Activated naive CD4-positive, alpha-beta T cell treated with anti-CD3 and anti-CD28 coated beads, Interleukin-2, amount 50 U/mL, for 24 hours (primary cell): ENCODE results near the gene TSPAN13.
"Not testable (repeated sequence)": the region's sequence is repeated elsewhere in the genome, so short reads cannot be mapped to it uniquely, and the experiment has no call there.

Experiments used
- H3K27ac Mint-ChIP-seq: one replicate; pipeline ENCODE4 v1.8.0; 2021; ENCODE audit warnings: mild to moderate bottlenecking, mixed read lengths
- H3K27me3 Mint-ChIP-seq: one replicate; pipeline ENCODE4 v1.8.0; 2021; ENCODE audit warnings: mixed read lengths
- H3K36me3 Mint-ChIP-seq: one replicate; pipeline ENCODE4 v1.8.0; 2021; ENCODE audit warnings: mixed read lengths
- H3K4me1 Mint-ChIP-seq: one replicate; pipeline ENCODE4 v1.8.0; 2021; ENCODE audit warnings: mixed read lengths
- H3K4me3 Mint-ChIP-seq: one replicate; pipeline ENCODE4 v1.8.0; 2021; ENCODE audit warnings: mild to moderate bottlenecking, mixed read lengths
- H3K9me3 Mint-ChIP-seq: one replicate; pipeline ENCODE4 v1.8.0; 2021; ENCODE audit warnings: mixed read lengths

TSPAN13 gene

DNA sequence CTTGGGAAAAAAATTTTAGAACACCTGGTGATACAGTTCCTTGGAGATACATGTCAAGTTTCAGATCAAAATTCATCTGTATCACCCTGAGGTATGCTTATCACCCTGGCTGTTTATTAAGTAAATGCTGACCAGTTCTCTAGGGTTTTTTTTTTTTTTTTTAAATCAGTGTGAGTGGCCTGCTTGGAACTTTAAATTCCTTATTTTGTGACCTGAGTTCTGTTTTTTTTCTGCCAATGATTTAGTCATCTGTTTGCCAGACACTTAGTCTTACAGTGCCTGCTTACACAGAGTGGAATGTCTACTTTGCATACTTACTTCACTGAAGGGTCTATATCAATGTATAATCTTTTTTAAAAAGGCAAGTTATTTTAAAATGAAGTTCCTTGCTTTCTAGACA lies 1.8 kb downstream of the TSPAN13 start:
- no peaks in the 10 kb centered on the region for H3K9me3 Mint-ChIP-seq
- peaks cover 2% of the 10 kb centered on the region for H3K36me3 Mint-ChIP-seq
- no peak overlapping the region for H3K27ac Mint-ChIP-seq
- H3K4me3 Mint-ChIP-seq, result no peak overlapping the region
- H3K4me1 Mint-ChIP-seq, result peaks cover 11% of the 10 kb centered on the region
- peaks cover 30% of the 10 kb centered on the region for H3K27me3 Mint-ChIP-seq

DNA sequence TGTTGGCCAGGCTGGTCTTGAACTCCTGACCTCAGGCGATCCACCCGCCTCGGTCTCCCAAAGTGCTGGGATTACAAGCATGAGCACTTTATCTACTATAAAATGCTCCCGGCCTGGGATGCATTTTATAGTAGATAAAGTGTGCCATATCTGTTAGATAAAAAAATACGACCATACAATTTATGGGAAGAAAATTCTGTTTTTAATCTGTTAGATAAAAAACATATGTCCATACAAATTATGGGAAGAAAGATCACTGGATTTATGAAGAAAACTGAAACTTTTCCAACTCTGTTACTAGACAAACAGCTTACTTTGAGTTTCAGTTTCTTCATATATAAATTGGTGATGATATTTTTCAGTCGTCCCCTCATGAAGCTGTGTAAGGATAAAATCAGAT lies 4.5 kb downstream of the TSPAN13 start:
- H3K27me3 Mint-ChIP-seq, result peaks cover 27% of the 10 kb centered on the region
- H3K4me1 Mint-ChIP-seq, result peaks cover 10% of the 10 kb centered on the region
- H3K9me3 Mint-ChIP-seq, result no peaks in the 10 kb centered on the region
- H3K27ac Mint-ChIP-seq, result no peak overlapping the region
- peaks cover 2% of the 10 kb centered on the region for H3K36me3 Mint-ChIP-seq
- no peak overlapping the region for H3K4me3 Mint-ChIP-seq

DNA sequence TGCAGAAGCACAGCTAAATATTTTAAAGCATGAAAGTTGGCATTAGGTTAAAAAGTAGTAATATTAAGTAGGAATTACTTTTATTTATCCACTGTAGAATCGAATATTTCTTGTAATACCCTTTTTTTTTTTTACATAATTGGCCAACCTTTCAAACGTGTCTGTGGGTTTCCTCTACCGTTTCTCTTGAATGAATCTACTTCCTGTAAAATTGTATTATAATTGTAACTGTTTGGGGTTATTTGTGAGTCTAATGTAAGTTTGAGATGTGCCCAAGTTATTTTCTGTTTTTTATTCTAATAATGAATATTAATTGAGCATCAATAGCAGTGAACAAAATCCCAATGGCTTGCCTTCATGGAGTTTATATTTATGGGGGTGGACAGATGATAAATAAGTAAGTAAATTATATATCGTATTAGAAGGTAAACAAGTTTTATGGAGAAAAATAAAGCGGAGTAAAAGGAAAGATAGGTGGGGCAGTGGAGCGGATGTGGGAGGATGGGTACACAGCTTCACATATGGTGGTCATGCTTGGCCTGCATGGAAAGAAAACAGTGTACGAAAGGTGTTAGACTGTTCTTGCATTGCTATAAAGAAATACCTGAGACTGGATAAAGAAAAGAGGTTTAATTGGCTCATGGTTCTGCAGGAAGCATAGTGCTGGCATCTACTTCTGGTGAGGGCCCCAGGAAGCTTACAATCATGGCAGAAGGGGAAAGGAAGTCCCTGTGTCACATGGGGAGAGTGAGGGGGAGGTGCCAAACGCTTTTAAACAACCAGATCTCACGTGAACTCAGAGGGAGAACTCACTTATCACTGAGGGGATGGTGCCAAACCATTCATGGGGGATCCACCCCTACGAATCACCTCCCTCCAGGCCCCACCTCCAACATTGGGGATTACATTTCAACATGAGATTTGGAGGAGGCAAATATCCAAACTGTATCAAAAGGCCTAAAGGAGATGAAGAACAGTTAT lies 5.4 kb downstream of the TSPAN13 start:
- H3K4me3 Mint-ChIP-seq, result no peak overlapping the region
- peaks cover 25% of the 10 kb centered on the region for H3K27me3 Mint-ChIP-seq
- H3K27ac Mint-ChIP-seq, result no peak overlapping the region
- H3K4me1 Mint-ChIP-seq, result peaks cover 7% of the 10 kb centered on the region
- H3K36me3 Mint-ChIP-seq, result peaks cover 2% of the 10 kb centered on the region
- H3K9me3 Mint-ChIP-seq, result no peaks in the 10 kb centered on the region

DNA sequence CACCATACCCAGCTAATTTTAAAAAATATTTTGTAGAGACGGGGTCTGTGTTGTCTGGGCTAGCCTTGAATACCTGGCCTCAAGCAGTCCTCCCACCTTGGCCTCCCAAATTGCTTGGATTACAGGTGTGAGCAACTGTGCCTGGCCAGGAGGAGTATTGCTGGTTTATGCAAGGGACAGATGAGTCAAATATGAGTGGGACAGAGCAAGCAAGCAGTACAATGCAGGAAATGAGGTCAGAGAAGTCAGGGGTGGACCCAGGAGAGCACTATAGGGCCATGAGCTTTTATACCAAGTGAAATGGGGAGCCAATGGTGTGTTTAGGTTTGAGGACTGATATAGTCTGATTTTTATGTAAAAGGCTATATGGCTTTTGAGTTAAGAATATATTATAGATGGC lies 6.3 kb downstream of the TSPAN13 start:
- no peaks in the 10 kb centered on the region for H3K36me3 Mint-ChIP-seq
- H3K9me3 Mint-ChIP-seq, result no peaks in the 10 kb centered on the region
- no peak overlapping the region for H3K27ac Mint-ChIP-seq
- H3K4me3 Mint-ChIP-seq, result no peak overlapping the region
- H3K4me1 Mint-ChIP-seq, result no peaks in the 10 kb centered on the region
- H3K27me3 Mint-ChIP-seq, result peaks cover 17% of the 10 kb centered on the region

DNA sequence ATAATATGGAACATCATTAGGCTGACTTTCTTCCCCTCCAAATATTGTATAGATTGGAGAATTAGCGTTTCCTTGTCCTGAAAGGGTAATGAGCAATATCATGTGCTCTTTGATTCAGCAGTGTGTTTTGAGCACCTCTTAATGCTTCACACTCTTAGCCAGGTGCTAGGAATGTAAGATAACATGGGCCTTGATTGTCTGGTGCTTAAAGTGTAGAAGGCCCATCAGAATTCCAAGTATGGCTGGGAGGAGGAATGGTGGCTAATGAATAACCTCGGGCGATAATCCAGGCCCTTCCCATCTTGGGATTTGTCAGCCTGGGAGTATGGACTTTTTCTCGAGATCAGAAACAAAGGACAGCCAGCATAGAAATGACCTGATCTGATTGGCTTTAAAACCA lies 8.6 kb downstream of the TSPAN13 start:
- Mint-ChIP-seq H3K4me1 (no peaks in the 10 kb centered on the region), H3K9me3 (no peaks in the 10 kb centered on the region), H3K27ac (no peak overlapping the region), H3K36me3 (no peaks in the 10 kb centered on the region), H3K27me3 (no peaks in the 10 kb centered on the region), H3K4me3 (no peak overlapping the region)

DNA sequence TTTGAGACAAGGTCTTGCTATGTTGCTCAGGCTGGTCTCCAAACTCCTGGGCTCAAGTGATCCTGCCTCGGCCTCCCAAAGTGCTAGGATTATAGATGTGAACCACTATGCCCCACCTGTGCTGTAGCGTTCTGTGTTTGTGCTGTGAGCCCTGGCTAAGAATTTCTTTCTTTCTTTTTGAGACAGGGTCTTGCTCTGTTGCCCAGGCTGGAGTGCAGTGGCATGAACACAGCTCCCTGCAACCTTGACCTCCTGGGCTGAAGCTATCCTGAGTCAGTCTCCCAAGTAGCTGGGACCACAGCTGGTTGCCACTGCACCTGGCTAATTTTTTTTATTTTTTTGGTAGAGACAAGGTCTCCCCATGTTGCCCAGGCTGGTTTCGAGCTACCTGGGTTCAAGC lies 11.4 kb downstream of the TSPAN13 start:
- H3K9me3 Mint-ChIP-seq, result no peaks in the 10 kb centered on the region
- no peaks in the 10 kb centered on the region for H3K4me1 Mint-ChIP-seq
- no peak overlapping the region for H3K4me3 Mint-ChIP-seq
- no peak overlapping the region for H3K27ac Mint-ChIP-seq
- H3K27me3 Mint-ChIP-seq, result peaks cover 2% of the 10 kb centered on the region
- no peaks in the 10 kb centered on the region for H3K36me3 Mint-ChIP-seq

DNA sequence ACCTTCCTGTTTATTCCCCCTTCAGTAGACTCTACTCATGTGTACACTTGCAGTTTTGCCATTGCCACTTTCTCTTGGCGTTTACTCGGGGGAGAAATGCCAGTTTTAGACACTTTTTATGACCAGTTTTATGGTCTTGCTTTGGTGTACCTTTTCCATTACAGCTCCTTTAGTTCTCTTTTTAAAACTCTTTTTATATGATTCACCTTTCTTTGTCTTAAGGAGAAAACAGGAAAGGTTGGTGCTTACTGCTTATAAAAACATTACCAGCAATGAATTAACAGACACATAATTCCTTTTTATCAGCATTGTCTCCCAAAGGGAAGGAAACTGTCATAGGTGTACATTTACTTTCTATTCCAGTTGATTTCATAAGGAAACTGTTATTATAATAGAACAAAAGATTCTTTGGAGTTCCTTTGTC lies 11.9 kb downstream of the TSPAN13 start:
- H3K9me3 Mint-ChIP-seq, result no peaks in the 10 kb centered on the region
- no peak overlapping the region for H3K27ac Mint-ChIP-seq
- no peaks in the 10 kb centered on the region for H3K4me1 Mint-ChIP-seq
- peaks cover 2% of the 10 kb centered on the region for H3K27me3 Mint-ChIP-seq
- H3K4me3 Mint-ChIP-seq, result no peak overlapping the region
- no peaks in the 10 kb centered on the region for H3K36me3 Mint-ChIP-seq

DNA sequence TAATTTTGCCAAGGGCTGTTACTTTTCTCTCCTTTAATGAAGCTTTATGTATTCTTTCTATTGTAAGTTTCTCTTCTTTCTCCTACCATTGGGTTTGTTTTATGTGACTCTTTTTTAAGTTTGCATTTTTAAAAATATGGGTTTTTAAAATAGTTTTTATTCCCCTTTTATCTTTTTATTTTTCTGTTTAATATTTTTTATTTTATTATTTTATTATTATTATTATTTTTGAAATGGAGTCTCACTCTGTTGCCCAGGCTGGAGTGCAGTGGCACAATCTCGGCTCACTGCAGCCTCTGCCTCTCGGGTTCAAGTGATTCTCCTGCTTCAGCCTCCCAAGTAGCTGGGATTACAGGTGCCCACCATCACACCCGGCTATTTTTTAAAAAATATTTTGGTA lies 16.4 kb downstream of the TSPAN13 start:
- H3K9me3 Mint-ChIP-seq, H3K27me3 Mint-ChIP-seq, H3K4me1 Mint-ChIP-seq, H3K27ac Mint-ChIP-seq, H3K4me3 Mint-ChIP-seq, H3K36me3 Mint-ChIP-seq: not testable (repeated sequence)

DNA sequence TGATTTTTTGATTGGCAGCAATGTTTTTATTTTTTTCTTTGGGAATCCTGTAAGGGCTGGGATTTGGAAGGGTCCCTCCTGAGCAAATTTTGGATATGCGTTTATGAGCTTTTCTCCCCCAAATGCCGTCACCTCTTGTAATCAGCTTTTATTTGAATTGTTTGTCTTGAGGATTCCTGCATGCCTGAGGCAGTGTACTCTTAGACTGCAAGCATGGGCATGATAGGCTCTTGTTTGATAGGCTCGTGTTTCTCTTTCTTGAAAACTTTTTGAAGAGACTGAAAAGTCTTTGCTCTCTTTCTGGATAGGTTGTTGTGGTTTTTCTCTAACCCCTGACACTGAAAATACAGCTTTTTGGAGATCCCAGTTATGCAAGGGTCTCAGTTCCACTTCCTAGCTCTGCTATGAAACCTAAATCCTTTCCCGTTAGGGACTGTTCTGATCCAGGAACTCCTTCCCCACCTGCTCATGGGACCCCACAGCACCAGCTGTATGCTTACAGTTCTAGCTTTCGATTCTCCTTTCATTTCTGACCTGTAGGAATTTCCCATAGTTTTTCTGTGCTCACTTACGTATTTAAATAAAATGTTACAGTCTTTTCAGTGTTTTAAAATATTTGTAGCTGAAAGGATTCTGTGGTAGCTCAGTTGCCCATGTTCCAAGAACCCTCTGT lies 17.2 kb downstream of the TSPAN13 start:
- Mint-ChIP-seq H3K27me3 (peaks cover 6% of the 10 kb centered on the region), H3K36me3 (no peaks in the 10 kb centered on the region), H3K9me3 (no peaks in the 10 kb centered on the region), H3K4me1 (no peaks in the 10 kb centered on the region), H3K4me3 (no peak overlapping the region), H3K27ac (no peak overlapping the region)

DNA sequence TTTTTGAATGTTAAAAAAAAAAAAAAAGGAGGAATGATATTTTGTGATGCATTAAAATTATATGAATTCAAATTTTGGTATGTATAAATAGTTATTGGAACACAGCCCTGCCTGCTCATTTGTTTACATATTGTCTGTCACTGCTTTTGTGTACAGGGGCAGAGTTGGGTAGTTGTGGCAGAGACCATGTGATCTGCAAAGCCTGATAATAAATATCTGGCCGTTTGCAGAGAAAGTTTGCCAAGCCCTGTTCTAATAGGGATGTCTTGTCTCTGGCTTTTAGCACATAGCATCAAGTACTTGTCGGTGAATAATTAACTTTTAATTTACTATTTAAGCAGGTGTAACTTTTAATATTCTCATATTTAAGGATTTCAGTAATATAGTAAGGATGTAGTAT lies 19.8 kb downstream of the TSPAN13 start:
- H3K27me3 Mint-ChIP-seq, result peaks cover 6% of the 10 kb centered on the region

DNA sequence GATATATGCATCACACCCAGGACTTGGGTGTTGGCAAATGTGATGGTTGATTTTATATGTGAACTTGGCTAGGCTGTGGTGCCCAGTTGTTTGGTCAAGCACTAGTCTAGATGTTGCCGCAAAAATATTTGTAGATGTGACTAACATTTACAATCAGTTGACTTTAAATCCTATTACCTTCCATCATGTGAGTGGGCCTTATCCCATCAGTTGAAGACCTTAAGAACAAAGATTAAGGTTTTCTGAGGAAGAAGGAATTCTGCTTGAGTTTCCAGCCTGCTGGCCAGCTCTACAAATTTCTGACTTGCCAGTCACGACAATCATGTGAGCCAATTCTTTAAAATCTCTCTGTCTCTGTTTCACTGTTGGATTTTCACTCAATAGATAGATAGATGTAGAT lies 20.3 kb downstream of the TSPAN13 start:
- Mint-ChIP-seq H3K9me3 (no peaks in the 10 kb centered on the region), H3K4me1 (no peaks in the 10 kb centered on the region), H3K27ac (no peak overlapping the region), H3K36me3 (no peaks in the 10 kb centered on the region), H3K4me3 (no peak overlapping the region), H3K27me3 (peaks cover 6% of the 10 kb centered on the region)

More for the DNA sequence above, 19.8 kb downstream of the TSPAN13 start:
- Mint-ChIP-seq H3K36me3 (no peaks in the 10 kb centered on the region), H3K27ac (no peak overlapping the region), H3K4me1 (no peaks in the 10 kb centered on the region), H3K4me3 (no peak overlapping the region), H3K9me3 (no peaks in the 10 kb centered on the region)

DNA sequence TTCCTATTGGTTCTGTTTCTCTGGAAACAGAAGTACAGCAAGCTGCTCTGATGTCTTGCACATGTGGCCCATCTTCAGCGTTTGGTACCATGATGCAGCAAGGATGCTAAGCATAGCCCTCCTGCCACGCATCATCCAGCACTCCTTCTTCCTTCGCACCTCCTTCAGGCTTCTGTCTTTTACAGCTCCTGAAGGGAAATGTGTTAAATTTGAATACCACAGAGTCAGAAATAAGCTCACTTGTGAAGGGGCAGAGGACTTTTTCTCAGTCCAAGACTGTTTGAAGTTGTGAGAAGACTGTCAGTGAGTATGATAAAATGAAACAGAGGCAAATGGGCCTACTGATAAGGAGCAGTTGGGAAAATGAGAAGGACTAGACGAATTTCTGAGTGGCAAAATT lies 20.7 kb downstream of the TSPAN13 start:
- Mint-ChIP-seq H3K36me3 (no peaks in the 10 kb centered on the region), H3K4me3 (no peak overlapping the region), H3K9me3 (no peaks in the 10 kb centered on the region), H3K27me3 (peaks cover 6% of the 10 kb centered on the region), H3K27ac (no peak overlapping the region), H3K4me1 (no peaks in the 10 kb centered on the region)

DNA sequence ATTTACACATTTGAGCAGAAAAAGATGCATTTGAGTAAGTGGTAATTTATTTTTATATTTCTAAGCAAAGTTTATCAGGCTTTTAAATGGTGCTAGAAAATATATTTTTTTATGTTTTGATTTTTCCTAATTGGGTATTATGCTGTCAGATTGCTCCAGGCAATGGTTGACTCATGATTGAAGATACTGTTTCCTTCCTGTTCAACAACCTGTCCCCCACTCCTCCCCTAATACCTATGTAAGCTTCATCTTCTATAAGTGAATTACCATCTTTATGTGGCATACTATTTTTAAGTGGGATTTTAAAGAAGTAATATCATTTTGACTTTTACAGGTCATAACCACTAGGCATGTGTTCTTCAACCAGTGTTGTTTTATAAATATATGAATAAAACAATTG lies 21.4 kb downstream of the TSPAN13 start:
- Mint-ChIP-seq H3K27me3 (peaks cover 4% of the 10 kb centered on the region), H3K9me3 (no peaks in the 10 kb centered on the region), H3K4me3 (no peak overlapping the region), H3K27ac (no peak overlapping the region), H3K4me1 (no peaks in the 10 kb centered on the region), H3K36me3 (no peaks in the 10 kb centered on the region)

DNA sequence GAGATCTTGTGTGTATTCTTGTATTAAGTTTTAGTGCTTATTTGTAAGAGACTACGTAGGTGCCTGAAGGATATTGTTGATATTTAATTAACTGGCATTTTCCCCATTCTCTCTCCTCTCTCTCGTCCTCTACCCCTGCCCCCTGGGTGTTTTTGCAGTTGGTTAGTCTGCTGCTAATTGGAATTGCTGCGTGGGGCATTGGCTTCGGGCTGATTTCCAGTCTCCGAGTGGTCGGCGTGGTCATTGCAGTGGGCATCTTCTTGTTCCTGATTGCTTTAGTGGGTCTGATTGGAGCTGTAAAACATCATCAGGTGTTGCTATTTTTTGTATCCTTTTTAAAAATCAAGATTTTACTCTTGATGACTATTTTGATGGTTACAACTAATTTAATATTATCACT lies 22.5 kb downstream of the TSPAN13 start:
- Mint-ChIP-seq H3K36me3 (no peaks in the 10 kb centered on the region), H3K9me3 (no peaks in the 10 kb centered on the region), H3K27me3 (peaks cover 3% of the 10 kb centered on the region), H3K4me1 (no peaks in the 10 kb centered on the region), H3K4me3 (no peak overlapping the region), H3K27ac (no peak overlapping the region)

DNA sequence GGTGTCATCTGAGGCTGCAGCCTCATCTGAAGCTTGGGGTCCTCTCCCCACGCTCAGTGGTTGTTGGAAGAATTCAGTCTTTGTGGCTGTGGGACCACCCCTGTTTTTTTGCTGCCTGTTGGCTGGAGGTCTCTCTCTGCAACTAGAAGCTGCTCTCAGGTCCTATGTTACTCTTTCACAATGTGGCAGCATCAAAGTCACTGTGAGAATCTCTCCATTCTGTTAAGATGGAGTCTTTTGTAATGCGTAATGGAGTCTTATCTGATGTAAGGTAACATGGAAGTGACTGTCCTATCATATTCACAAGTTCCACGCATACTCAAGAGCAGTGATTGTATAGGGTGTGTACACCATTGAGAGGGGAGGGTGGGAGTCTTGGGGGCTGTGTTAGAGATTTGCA lies 24.9 kb downstream of the TSPAN13 start:
- Mint-ChIP-seq H3K4me3 (no peak overlapping the region), H3K36me3 (no peaks in the 10 kb centered on the region), H3K4me1 (no peaks in the 10 kb centered on the region), H3K27ac (no peak overlapping the region), H3K27me3 (no peaks in the 10 kb centered on the region), H3K9me3 (no peaks in the 10 kb centered on the region)

DNA sequence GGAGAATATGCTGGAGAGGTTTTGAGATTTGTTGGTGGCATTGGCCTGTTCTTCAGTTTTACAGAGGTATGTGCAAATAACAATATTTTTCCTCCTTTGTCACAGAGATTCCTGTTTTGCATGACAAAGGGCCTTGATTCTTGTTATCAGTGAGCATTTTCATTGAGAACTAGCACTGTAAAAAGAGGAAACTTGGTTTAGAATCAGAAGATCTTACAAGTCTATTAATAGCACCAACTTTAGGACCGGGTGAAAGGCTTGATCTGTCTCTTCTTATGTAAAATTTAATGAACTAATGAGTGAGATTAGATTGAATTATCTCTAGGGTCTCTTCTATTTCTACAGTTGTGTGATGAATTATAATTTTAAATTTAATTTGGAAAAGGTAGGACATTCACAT lies 25.5 kb downstream of the TSPAN13 start:
- no peak overlapping the region for H3K4me3 Mint-ChIP-seq
- H3K9me3 Mint-ChIP-seq, result no peaks in the 10 kb centered on the region
- H3K27me3 Mint-ChIP-seq, result no peaks in the 10 kb centered on the region
- H3K27ac Mint-ChIP-seq, result no peak overlapping the region
- H3K36me3 Mint-ChIP-seq, result no peaks in the 10 kb centered on the region
- no peaks in the 10 kb centered on the region for H3K4me1 Mint-ChIP-seq
